HCT116 (cell line): ENCODE data around the gene MYO5C.

Experiments
- CEBPB ChIP-seq: IDR thresholded peaks from 2 replicates; pipeline ENCODE4 v1.6.1; 2012; ENCODE audit warnings: low read depth
- EZH2 ChIP-seq: fragments of 200-600 bp; sonication (generic); IDR thresholded peaks from 2 replicates; pipeline ENCODE4 v1.6.1; 2017; ENCODE audit warnings: antibody characterized with exemption, mixed run types
- FOSL1 ChIP-seq: IDR thresholded peaks from 2 replicates; pipeline ENCODE4 v1.6.1; 2012; ENCODE audit warnings: low read depth
- POLR2A ChIP-seq: IDR thresholded peaks from 2 replicates; pipeline ENCODE4 v1.7.0; 2011; ENCODE audit warnings: borderline replicate concordance; ENCODE audit not compliant: insufficient read depth, insufficient read length; ENCODE audit errors: extremely low read depth
- POLR2AphosphoS5 ChIP-seq: IDR thresholded peaks from 2 replicates; pipeline ENCODE4 v1.6.1; 2011; ENCODE audit warnings: mild to moderate bottlenecking, low read depth, low read length, moderate library complexity
- REST ChIP-seq: IDR thresholded peaks from 2 replicates; pipeline ENCODE4 v1.6.1; 2012; ENCODE audit warnings: low read depth
- SP1 ChIP-seq: IDR thresholded peaks from 2 replicates; pipeline ENCODE4 v1.6.1; 2012; ENCODE audit warnings: low read depth
- TF ChIP-seq, protein P1 (sequence below), 3 experiments: fragments of 200-600 bp in 1 of 3; sonication (generic) in 1 of 3; IDR thresholded peaks in 2 of 3; conservative IDR thresholded peaks in 1 of 3; 2 replicates each; pipeline ENCODE4 v1.5.1; 2012 to 2017; ENCODE audit warnings: low read depth in 2 of 3, low read length in 2 of 3, antibody characterized with exemption in 1 of 3, borderline replicate concordance in 1 of 3, control low read depth in 1 of 3, mild to moderate bottlenecking in 1 of 3, mixed read lengths in 1 of 3, mixed run types in 1 of 3, moderate library complexity in 1 of 3; ENCODE audit not compliant: insufficient read depth in 1 of 3

GRCh38 chr15:52217186-52217585 lies 78.4 kb downstream of the MYO5C start:
- TF ChIP-seq, protein P1, sequence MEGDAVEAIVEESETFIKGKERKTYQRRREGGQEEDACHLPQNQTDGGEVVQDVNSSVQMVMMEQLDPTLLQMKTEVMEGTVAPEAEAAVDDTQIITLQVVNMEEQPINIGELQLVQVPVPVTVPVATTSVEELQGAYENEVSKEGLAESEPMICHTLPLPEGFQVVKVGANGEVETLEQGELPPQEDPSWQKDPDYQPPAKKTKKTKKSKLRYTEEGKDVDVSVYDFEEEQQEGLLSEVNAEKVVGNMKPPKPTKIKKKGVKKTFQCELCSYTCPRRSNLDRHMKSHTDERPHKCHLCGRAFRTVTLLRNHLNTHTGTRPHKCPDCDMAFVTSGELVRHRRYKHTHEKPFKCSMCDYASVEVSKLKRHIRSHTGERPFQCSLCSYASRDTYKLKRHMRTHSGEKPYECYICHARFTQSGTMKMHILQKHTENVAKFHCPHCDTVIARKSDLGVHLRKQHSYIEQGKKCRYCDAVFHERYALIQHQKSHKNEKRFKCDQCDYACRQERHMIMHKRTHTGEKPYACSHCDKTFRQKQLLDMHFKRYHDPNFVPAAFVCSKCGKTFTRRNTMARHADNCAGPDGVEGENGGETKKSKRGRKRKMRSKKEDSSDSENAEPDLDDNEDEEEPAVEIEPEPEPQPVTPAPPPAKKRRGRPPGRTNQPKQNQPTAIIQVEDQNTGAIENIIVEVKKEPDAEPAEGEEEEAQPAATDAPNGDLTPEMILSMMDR (IDR thresholded peaks at IDR 0.05 in 2 of 3, conservative IDR thresholded peaks at IDR 0.05 in 1 of 3; ENCODE audit: borderline replicate concordance in 1 of 3, insufficient read depth in 1 of 3, low read depth in 2 of 3, low read length in 2 of 3), result peak; percentile 12 to 52 (median 50); a peak in 4 of 6 replicates
- TF ChIP-seq POLR2AphosphoS5 (no peak), REST (no peak), EZH2 (no peak), FOSL1 (no peak), POLR2A (no peak), CEBPB (no peak), SP1 (no peak)
